IMR-90 (cell line): ENCODE measurements around the gene PTPRG. TPM values are rescaled to one million over a fixed set of nuclear protein-coding genes. Genes with fewer than 3 reads are reported as not detected.
A peak's percentile ranks its signal among the peaks of the same experiment; 100 is the strongest.

Source experiments
- ATAC-seq: fragments of 200-7000 bp; cut with Tn5 transposase; 2 replicates; pipeline ENCODE4 v1.9.1; 2020; ENCODE audit warnings: low read depth, mild to moderate bottlenecking, moderate library complexity
- BruUV-seq: library from RNA; stranded (reverse); fragments of 400-500 nt; replicated peaks from 2 replicates; lab custom pipeline; 2021; lab: Mats Ljungman, UMichigan
- CTCF ChIA-PET: fragments of 300-600 bp; formaldehyde crosslinking; extraction: SDS; loops from one replicate; lab custom pipeline; 2021; ENCODE audit warnings: antibody characterized with exemption; lab: Yijun Ruan, JAX
- POLR2A ChIA-PET: fragments of 300-600 bp; sonication (Branson Sonifier 250); formaldehyde crosslinking; loops from one replicate; lab custom pipeline; 2022; ENCODE audit warnings: antibody characterized with exemption; ENCODE audit not compliant: unreplicated experiment; lab: Charles Lee
- DNase-seq: peaks from one replicate; pipeline ENCODE4 v3.0.0; 2013
- H2AFZ ChIP-seq: replicated peaks from 2 replicates; pipeline ENCODE3; 2013; ENCODE audit warnings: low read length, mild to moderate bottlenecking; ENCODE audit not compliant: poor library complexity
- H2AK5ac ChIP-seq: 2 replicates; pipeline ENCODE4 v1.6.1; 2013; ENCODE audit warnings: low read depth, low read length, inconsistent platforms
- H2AK9ac ChIP-seq: replicated peaks from 2 replicates; pipeline ENCODE3; 2013; ENCODE audit warnings: mild to moderate bottlenecking, low read depth, low read length, moderate library complexity; ENCODE audit not compliant: poor library complexity
- H2BK120ac ChIP-seq: 2 replicates; pipeline ENCODE4 v1.6.1; 2013; ENCODE audit warnings: low read depth, low read length, inconsistent platforms
- H2BK15ac ChIP-seq: 3 replicates; pipeline ENCODE4 v1.6.1; 2013; ENCODE audit warnings: low read depth, low read length, inconsistent platforms
- H2BK20ac ChIP-seq: 2 replicates; pipeline ENCODE4 v1.6.1; 2013; ENCODE audit warnings: low read depth, mild to moderate bottlenecking, inconsistent platforms, low read length, moderate library complexity
- H2BK5ac ChIP-seq: 2 replicates; pipeline ENCODE4 v1.6.1; 2013; ENCODE audit warnings: mild to moderate bottlenecking, low read depth, low read length, inconsistent platforms; ENCODE audit not compliant: poor library complexity, severe bottlenecking
- H3K14ac ChIP-seq: replicated peaks from 2 replicates; pipeline ENCODE4 v1.6.1; 2013; ENCODE audit warnings: low read depth, low read length, inconsistent platforms
- H3K18ac ChIP-seq: 2 replicates; pipeline ENCODE4 v1.6.1; 2013; ENCODE audit warnings: low read depth, low read length, control low read depth
- H3K23ac ChIP-seq: 2 replicates; pipeline ENCODE4 v1.6.1; 2013; ENCODE audit warnings: low read depth, low read length, inconsistent platforms
- H3K27ac ChIP-seq: 2 replicates; pipeline ENCODE4 v1.5.1; 2013; ENCODE audit warnings: mild to moderate bottlenecking, control low read depth, low read length; ENCODE audit not compliant: insufficient read depth
- H3K27me3 ChIP-seq: 2 replicates; pipeline ENCODE4 v1.6.1; 2013; ENCODE audit warnings: low read length; ENCODE audit not compliant: control insufficient read depth, insufficient read depth
- H3K36me3 ChIP-seq: 2 replicates; pipeline ENCODE4 v1.6.1; 2013; ENCODE audit warnings: low read length, mixed read lengths; ENCODE audit not compliant: control insufficient read depth, insufficient read depth
- H3K4ac ChIP-seq: 2 replicates; pipeline ENCODE4 v1.6.1; 2013; ENCODE audit warnings: low read depth, low read length, inconsistent platforms
- H3K4me1 ChIP-seq: 2 replicates; pipeline ENCODE4 v1.6.1; 2013; ENCODE audit warnings: low read length, mixed read lengths; ENCODE audit not compliant: control insufficient read depth, insufficient read depth
- H3K4me2 ChIP-seq: 2 replicates; pipeline ENCODE4 v1.6.1; 2013; ENCODE audit warnings: low read depth, mild to moderate bottlenecking, control low read depth, low read length, moderate library complexity
- H3K4me3 ChIP-seq: 2 replicates; pipeline ENCODE4 v1.5.1; 2013; ENCODE audit warnings: low read depth, mild to moderate bottlenecking, control low read depth, low read length, moderate library complexity; ENCODE audit not compliant: insufficient read depth
- H3K56ac ChIP-seq: 2 replicates; pipeline ENCODE4 v1.6.1; 2013; ENCODE audit warnings: low read length, inconsistent platforms; ENCODE audit not compliant: insufficient read depth; ENCODE audit errors: extremely low read depth
- H3K79me1 ChIP-seq, 2 experiments: 2 replicates each; pipeline ENCODE4 v1.6.1; 2013; ENCODE audit warnings: low read length in 2 of 2, inconsistent platforms in 1 of 2, low read depth in 1 of 2
- H3K9ac ChIP-seq: 2 replicates; pipeline ENCODE4 v1.6.1; 2013; ENCODE audit warnings: low read depth, low read length, control low read depth
- H3K9me1 ChIP-seq: 2 replicates; pipeline ENCODE4 v1.6.1; 2013; ENCODE audit warnings: low read length, inconsistent platforms; ENCODE audit not compliant: insufficient read depth
- H3K9me3 ChIP-seq: 2 replicates; pipeline ENCODE4 v1.6.1; 2013; ENCODE audit warnings: low read length; ENCODE audit not compliant: control insufficient read depth, insufficient read depth
- H4K20me1 ChIP-seq: 2 replicates; pipeline ENCODE4 v1.6.1; 2013; ENCODE audit warnings: low read length, inconsistent platforms; ENCODE audit not compliant: insufficient read depth
- H4K5ac ChIP-seq: 2 replicates; pipeline ENCODE4 v1.6.1; 2013; ENCODE audit warnings: mild to moderate bottlenecking, low read depth, low read length, control low read depth
- H4K8ac ChIP-seq, 2 experiments: 2 replicates each; pipeline ENCODE4 v1.6.1; 2013; ENCODE audit warnings: low read depth in 2 of 2, low read length in 2 of 2, control low read depth in 1 of 2, inconsistent platforms in 1 of 2
- H4K91ac ChIP-seq: 2 replicates; pipeline ENCODE4 v1.6.1; 2013; ENCODE audit warnings: low read depth, low read length, inconsistent platforms; ENCODE audit not compliant: insufficient read depth
- BHLHE40 ChIP-seq: fragments of 150-350 bp; IDR thresholded peaks from 2 replicates; pipeline ENCODE4 v1.6.1; 2016; ENCODE audit warnings: mild to moderate bottlenecking, low read depth, low read length
- CEBPB ChIP-seq: IDR thresholded peaks from 2 replicates; pipeline ENCODE4 v1.6.1; 2012; ENCODE audit warnings: low read depth, low read length, improper control_type of control experiment
- FOS ChIP-seq: fragments of 150-350 bp; IDR thresholded peaks from 2 replicates; pipeline ENCODE4 v1.6.1; 2016; ENCODE audit warnings: low read depth, low read length
- MAFK ChIP-seq: IDR thresholded peaks from 2 replicates; pipeline ENCODE4 v1.6.1; 2012; ENCODE audit warnings: low read depth, low read length, improper control_type of control experiment
- NFE2L2 ChIP-seq: fragments of 150-350 bp; IDR thresholded peaks from 2 replicates; pipeline ENCODE4 v1.6.1; 2016; ENCODE audit warnings: low read depth, mild to moderate bottlenecking, low read length
- RAD21 ChIP-seq: IDR thresholded peaks from 2 replicates; pipeline ENCODE4 v1.6.1; 2012; ENCODE audit warnings: low read length, improper control_type of control experiment
- SMC3 ChIP-seq: fragments of 150-350 bp; IDR thresholded peaks from 2 replicates; pipeline ENCODE4 v1.6.1; 2016; ENCODE audit warnings: low read depth, mild to moderate bottlenecking, antibody characterized with exemption, low read length, moderate library complexity
- WGBS, 2 experiments: methylation state at CpG; one replicate each; pipeline versions ENCODE4 v1.1.5 to v1.1.7; 2013; ENCODE audit warnings: missing lambda C conversion rate in 2 of 2; ENCODE audit not compliant: insufficient read length in 1 of 2; ENCODE audit errors: extremely low coverage in 2 of 2; 5-methylcytosine and 5-hydroxymethylcytosine counted together
- dilution Hi-C: fragments of 300-500 bp; cut with HindIII; formaldehyde crosslinking; loops from one replicate; pipeline ENCODE4 v1.14.3; 2018; ENCODE audit warnings: low sequenced_read_pairs; ENCODE audit not compliant: unreplicated experiment
- in situ Hi-C: fragments of 300-500 bp; cut with MboI; formaldehyde crosslinking; loops from 3 replicates; pipeline ENCODE4 v1.14.3; 2019; ENCODE audit warnings: low sequenced_read_pairs, inconsistent platforms, mixed read lengths
- intact Hi-C: fragments of 100-400 bp; cut with micrococcal nuclease; formaldehyde crosslinking; loops from 2 replicates; pipeline ENCODE4 v1.10.0; 2022
- polyA plus RNA-seq, 3 experiments: library from polyadenylated mRNA; depleted of rRNA; stranded (reverse); fragments of >200 nt; gene quantifications; 2 replicates each; pipeline ENCODE4 v1.2.3, GENCODE V29; 2012; ENCODE audit warnings: low replicate concordance in 1 of 3
- total RNA-seq: library from RNA; depleted of rRNA; stranded (reverse); fragments of >200 nt; gene quantifications from 2 replicates; pipeline ENCODE4 v1.2.3, GENCODE V29; 2012
- TF ChIP-seq, protein P1 (sequence below): fragments of 150-350 bp; IDR thresholded peaks from 2 replicates; pipeline ENCODE4 v1.6.1; 2017; ENCODE audit warnings: mild to moderate bottlenecking, antibody characterized with exemption, low read length, low read depth
- TF ChIP-seq, protein P2 (sequence below): fragments of 150-350 bp; IDR thresholded peaks from 2 replicates; pipeline ENCODE4 v1.6.1; 2016; ENCODE audit warnings: low read depth, mild to moderate bottlenecking, low read length, moderate library complexity, borderline replicate concordance
- TF ChIP-seq, protein P3 (sequence below): conservative IDR thresholded peaks from 2 replicates; pipeline ENCODE4 v1.5.1; 2012; ENCODE audit warnings: mild to moderate bottlenecking, low read depth, low read length, improper control_type of control experiment

The PTPRG gene
- total and polyA plus RNA-seq, 2 of the 4 experiments (the other 2 are of a cell fraction): 7.7 to 31.0 TPM

DNA sequence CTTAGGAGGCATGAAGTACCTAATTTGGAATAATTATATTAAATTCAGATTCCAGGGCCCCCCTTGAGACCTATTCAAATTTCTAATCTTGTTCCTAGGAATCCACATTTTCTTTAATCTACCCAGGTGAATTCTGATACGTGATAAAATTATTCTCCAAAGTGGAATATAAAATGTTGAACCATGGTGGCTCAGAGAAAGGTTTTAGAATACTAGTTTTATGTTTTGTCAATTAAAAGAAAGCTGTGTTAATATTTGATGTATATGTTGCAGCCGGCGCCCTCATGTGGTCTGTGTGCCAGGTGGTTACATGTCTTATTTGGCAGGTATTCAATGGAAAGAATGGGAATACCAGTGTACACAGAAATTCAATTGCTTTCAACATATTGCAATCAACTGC, 490.1 kb downstream of the PTPRG start:
- no peak overlapping the region for H3K9ac ChIP-seq
- intact Hi-C loops: loop anchor here (5.0 kb wide), 1 partner anchor 489 kb away; the partner anchor contains the start of gene PTPRG
- H2AK9ac ChIP-seq: no peak overlapping the region
- no peak overlapping the region for H2BK20ac ChIP-seq
- in situ Hi-C loops: no loop called here
- TF ChIP-seq CEBPB (no peak), BHLHE40 (no peak), NFE2L2 (no peak), SMC3 (peak; percentile 36; the same call in 1 of the 2 replicates), RAD21 (peak; percentile 42), FOS (no peak), MAFK (no peak)
- TF ChIP-seq, protein P1, sequence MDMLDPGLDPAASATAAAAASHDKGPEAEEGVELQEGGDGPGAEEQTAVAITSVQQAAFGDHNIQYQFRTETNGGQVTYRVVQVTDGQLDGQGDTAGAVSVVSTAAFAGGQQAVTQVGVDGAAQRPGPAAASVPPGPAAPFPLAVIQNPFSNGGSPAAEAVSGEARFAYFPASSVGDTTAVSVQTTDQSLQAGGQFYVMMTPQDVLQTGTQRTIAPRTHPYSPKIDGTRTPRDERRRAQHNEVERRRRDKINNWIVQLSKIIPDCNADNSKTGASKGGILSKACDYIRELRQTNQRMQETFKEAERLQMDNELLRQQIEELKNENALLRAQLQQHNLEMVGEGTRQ: no peak
- TF ChIP-seq, protein P2, sequence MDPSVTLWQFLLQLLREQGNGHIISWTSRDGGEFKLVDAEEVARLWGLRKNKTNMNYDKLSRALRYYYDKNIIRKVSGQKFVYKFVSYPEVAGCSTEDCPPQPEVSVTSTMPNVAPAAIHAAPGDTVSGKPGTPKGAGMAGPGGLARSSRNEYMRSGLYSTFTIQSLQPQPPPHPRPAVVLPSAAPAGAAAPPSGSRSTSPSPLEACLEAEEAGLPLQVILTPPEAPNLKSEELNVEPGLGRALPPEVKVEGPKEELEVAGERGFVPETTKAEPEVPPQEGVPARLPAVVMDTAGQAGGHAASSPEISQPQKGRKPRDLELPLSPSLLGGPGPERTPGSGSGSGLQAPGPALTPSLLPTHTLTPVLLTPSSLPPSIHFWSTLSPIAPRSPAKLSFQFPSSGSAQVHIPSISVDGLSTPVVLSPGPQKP: no peak
- TF ChIP-seq, protein P3, sequence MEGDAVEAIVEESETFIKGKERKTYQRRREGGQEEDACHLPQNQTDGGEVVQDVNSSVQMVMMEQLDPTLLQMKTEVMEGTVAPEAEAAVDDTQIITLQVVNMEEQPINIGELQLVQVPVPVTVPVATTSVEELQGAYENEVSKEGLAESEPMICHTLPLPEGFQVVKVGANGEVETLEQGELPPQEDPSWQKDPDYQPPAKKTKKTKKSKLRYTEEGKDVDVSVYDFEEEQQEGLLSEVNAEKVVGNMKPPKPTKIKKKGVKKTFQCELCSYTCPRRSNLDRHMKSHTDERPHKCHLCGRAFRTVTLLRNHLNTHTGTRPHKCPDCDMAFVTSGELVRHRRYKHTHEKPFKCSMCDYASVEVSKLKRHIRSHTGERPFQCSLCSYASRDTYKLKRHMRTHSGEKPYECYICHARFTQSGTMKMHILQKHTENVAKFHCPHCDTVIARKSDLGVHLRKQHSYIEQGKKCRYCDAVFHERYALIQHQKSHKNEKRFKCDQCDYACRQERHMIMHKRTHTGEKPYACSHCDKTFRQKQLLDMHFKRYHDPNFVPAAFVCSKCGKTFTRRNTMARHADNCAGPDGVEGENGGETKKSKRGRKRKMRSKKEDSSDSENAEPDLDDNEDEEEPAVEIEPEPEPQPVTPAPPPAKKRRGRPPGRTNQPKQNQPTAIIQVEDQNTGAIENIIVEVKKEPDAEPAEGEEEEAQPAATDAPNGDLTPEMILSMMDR: peak; percentile 39
- no peak overlapping the region for H4K91ac ChIP-seq
- H3K56ac ChIP-seq: no peak overlapping the region
- H3K79me1 ChIP-seq: peaks cover 3 to 6% of the 10 kb centered on the region in 2 experiments; a peak in 3 of 4 replicates
- H3K23ac ChIP-seq: no peak overlapping the region
- H4K5ac ChIP-seq: no peak overlapping the region
- ATAC-seq (no peak), DNase-seq (peak; percentile 24)
- no peak overlapping the region for H2AK5ac ChIP-seq
- H2BK120ac ChIP-seq: no peak overlapping the region
- H3K27me3 ChIP-seq: no peaks in the 10 kb centered on the region
- no peak overlapping the region for H3K27ac ChIP-seq
- 0 out of 2 replicates have a peak, but pooled peaks cover 4% of the 10 kb centered on the region for H4K20me1 ChIP-seq
- no peaks in the 10 kb centered on the region for H3K4me1 ChIP-seq
- H3K9me3 ChIP-seq: no peaks in the 10 kb centered on the region
- BruUV-seq: no TSS peak
- no peak overlapping the region for H3K4me3 ChIP-seq
- no peak overlapping the region for H2BK5ac ChIP-seq
- no peak overlapping the region for H3K4me2 ChIP-seq
- WGBS, 2 experiments: no CpG with 5 or more reads among the region's 3 CpGs
- no peak overlapping the region for H3K18ac ChIP-seq
- ChIA-PET CTCF (interaction anchor here (2.1 kb wide), 1 partner anchor 16 kb away, joined by 8 read pairs; no protein-coding TSS in a partner anchor), POLR2A (no interaction called here)
- H3K4ac ChIP-seq: no peak overlapping the region
- dilution Hi-C loops: no loop called here
- no peak overlapping the region for H2AFZ ChIP-seq
- H3K9me1 ChIP-seq: no peaks in the 10 kb centered on the region
- no peaks in the 10 kb centered on the region for H3K36me3 ChIP-seq
- no peak overlapping the region for H4K8ac ChIP-seq
- no peak overlapping the region for H3K14ac ChIP-seq
- H2BK15ac ChIP-seq: no peak overlapping the region
